SK-N-SH treated with all-trans-retinoic acid at 6 μM for 48 hours (cell line): ENCODE data around the gene NEIL3.

Experiments used
- ESRRG ChIP-seq: fragments of 250-450 bp; sonication (Bioruptor Pico); IDR thresholded peaks from 2 replicates; pipeline ENCODE4 v1.6.1; 2021; ENCODE audit warnings: mild to moderate bottlenecking
- RARB ChIP-seq: fragments of 250-450 bp; sonication (Bioruptor Pico); IDR thresholded peaks from 2 replicates; pipeline ENCODE4 v1.8.0; 2021; ENCODE audit warnings: mild to moderate bottlenecking, moderate library complexity
- ZFP30 ChIP-seq: fragments of 450-650 bp; formaldehyde crosslinking; IDR thresholded peaks from 2 replicates; pipeline ENCODE4 v1.5.0; 2022; ENCODE audit warnings: mild to moderate bottlenecking, moderate library complexity

- no peak for TF ChIP-seq RARB (CRISPR knock-in tag)
- no peak for TF ChIP-seq ZFP30 (CRISPR knock-in tag)
- no peak for TF ChIP-seq ESRRG
Measured at GRCh38 chr4:177267911-177268310, 41.8 kb upstream of the NEIL3 start.
